ENCODE measurements around the gene ERG.

DNA sequence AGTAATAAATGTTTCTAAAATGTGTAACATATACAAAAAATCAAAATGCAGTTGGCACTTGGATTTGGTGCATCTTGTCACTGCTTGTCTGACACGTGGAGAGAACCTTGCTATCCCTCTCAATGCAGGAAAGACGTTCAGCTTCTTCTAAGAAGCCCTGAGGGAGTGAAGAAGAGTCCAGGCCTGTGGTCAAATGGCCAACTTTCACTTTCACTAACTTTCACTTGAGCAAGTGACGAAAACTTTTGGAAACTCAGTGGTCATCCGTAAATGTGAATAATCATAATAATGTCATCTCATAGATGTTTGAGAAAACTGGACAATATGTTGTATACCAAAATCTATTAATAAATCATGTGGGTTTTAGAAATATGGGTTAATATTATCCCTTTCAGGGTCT, 61.9 kb downstream of the ERG start:
- TF ChIP-seq GATA2 (IDR thresholded peaks at IDR 0.05; ENCODE audit: low read depth, low read length) (no peak), GATA3 (IDR thresholded peaks at IDR 0.05; ENCODE audit: low read depth, low read length) (no peak)

Data from SH-SY5Y (cell line).